Loucy (cell line): ENCODE data around the gene DUS4L.

ENCODE experiments used
- H2AFZ ChIP-seq: fragments of 200-600 bp; sonication (generic); 2 replicates; pipeline ENCODE4 v1.6.0; 2016; ENCODE audit warnings: antibody characterized with exemption, mild to moderate bottlenecking, low read length, moderate library complexity
- H3F3A ChIP-seq: fragments of 200-600 bp; 2 replicates; pipeline ENCODE4 v1.6.0; 2016; ENCODE audit warnings: antibody characterized with exemption, low read depth, mild to moderate bottlenecking
- H3K27me3 ChIP-seq: fragments of 200-600 bp; sonication (generic); 2 replicates; pipeline ENCODE4 v1.6.1; 2014; ENCODE audit warnings: low read length, mild to moderate bottlenecking; ENCODE audit not compliant: insufficient read depth, poor library complexity, severe bottlenecking
- H3K36me3 ChIP-seq: fragments of 200-600 bp; sonication (generic); 2 replicates; pipeline ENCODE4 v1.6.1; 2016; ENCODE audit warnings: low read length; ENCODE audit not compliant: insufficient read depth
- H3K4me1 ChIP-seq: fragments of 200-600 bp; sonication (generic); 2 replicates; pipeline ENCODE4 v1.5.1; 2014; ENCODE audit warnings: low read length, mild to moderate bottlenecking; ENCODE audit not compliant: insufficient read depth, poor library complexity, severe bottlenecking
- H3K4me2 ChIP-seq: fragments of 200-600 bp; sonication (generic); 2 replicates; pipeline ENCODE4 v1.6.0; 2014; ENCODE audit warnings: antibody characterized with exemption, low read length, low read depth, mild to moderate bottlenecking; ENCODE audit not compliant: poor library complexity, severe bottlenecking
- H3K4me3 ChIP-seq: fragments of 200-600 bp; sonication (generic); 2 replicates; pipeline ENCODE4 v1.5.1; 2014; ENCODE audit warnings: low read length, mild to moderate bottlenecking, mixed read lengths; ENCODE audit not compliant: poor library complexity, severe bottlenecking
- H3K79me2 ChIP-seq: fragments of 200-600 bp; sonication (generic); 2 replicates; pipeline ENCODE4 v1.6.1; 2014; ENCODE audit warnings: low read length; ENCODE audit not compliant: insufficient read depth
- H3K9ac ChIP-seq: fragments of 200-600 bp; sonication (generic); 2 replicates; pipeline ENCODE4 v1.6.0; 2014; ENCODE audit warnings: mild to moderate bottlenecking, low read depth, low read length, moderate library complexity; ENCODE audit not compliant: poor library complexity, severe bottlenecking
- H3K9me2 ChIP-seq: fragments of 200-600 bp; sonication (generic); replicated peaks from 2 replicates; pipeline ENCODE4 v1.6.1; 2016; ENCODE audit warnings: low read depth, low read length, mixed read lengths
- H3K9me3 ChIP-seq: fragments of 200-600 bp; sonication (generic); 2 replicates; pipeline ENCODE4 v1.6.1; 2014; ENCODE audit warnings: mild to moderate bottlenecking, antibody characterized with exemption, low read length, low read depth; ENCODE audit not compliant: insufficient read depth
- H4K20me1 ChIP-seq: fragments of 200-600 bp; sonication (generic); 2 replicates; pipeline ENCODE4 v1.6.0; 2014; ENCODE audit warnings: antibody characterized with exemption, low read length, mild to moderate bottlenecking; ENCODE audit not compliant: insufficient read depth, poor library complexity, severe bottlenecking
- CTCF ChIP-seq: fragments of 200-600 bp; sonication (generic); conservative IDR thresholded peaks from 2 replicates; pipeline ENCODE4 v1.5.1; 2014; ENCODE audit warnings: mild to moderate bottlenecking, antibody characterized with exemption, low read length
- EZH2phosphoT487 ChIP-seq: fragments of 200-600 bp; IDR thresholded peaks from 2 replicates; pipeline ENCODE4 v1.6.1; 2018; ENCODE audit warnings: antibody characterized with exemption, mild to moderate bottlenecking, moderate library complexity, borderline replicate concordance

Gene DUS4L

GRCh38 chr7:107538001-107538400 is 25.8 kb upstream of the DUS4L start:
- no peak for TF ChIP-seq EZH2phosphoT487
- TF ChIP-seq CTCF, result no peak
- Histone ChIP-seq H3K27me3 (no peaks in the 10 kb centered on the region), H4K20me1 (no peaks in the 10 kb centered on the region), H3K9me3 (no peaks in the 10 kb centered on the region), H3K36me3 (peaks cover 14% of the 10 kb centered on the region; the same call in 1 of the 2 replicates), H3K4me1 (no peaks in the 10 kb centered on the region), H3F3A (no peaks in the 10 kb centered on the region), H3K9ac (no peak overlapping the region), H3K4me2 (no peak overlapping the region), H3K4me3 (no peak overlapping the region), H2AFZ (no peak overlapping the region), H3K79me2 (peaks cover 9% of the 10 kb centered on the region; the same call in 1 of the 2 replicates), H3K9me2 (no peaks in the 10 kb centered on the region)

GRCh38 chr7:107543338-107543993 is 20.3 kb upstream of the DUS4L start:
- no peaks in the 10 kb centered on the region for H3K4me1 ChIP-seq
- H2AFZ ChIP-seq, result no peak overlapping the region
- H3K36me3 ChIP-seq, result peaks cover 54% of the 10 kb centered on the region
- H3F3A ChIP-seq, result no peaks in the 10 kb centered on the region
- H4K20me1 ChIP-seq, result no peaks in the 10 kb centered on the region
- H3K9ac ChIP-seq, result no peak overlapping the region
- TF ChIP-seq CTCF (no peak), EZH2phosphoT487 (no peak)
- H3K27me3 ChIP-seq, result no peaks in the 10 kb centered on the region
- no peaks in the 10 kb centered on the region for H3K9me2 ChIP-seq
- no peak overlapping the region for H3K4me3 ChIP-seq
- H3K79me2 ChIP-seq, result peaks cover 28% of the 10 kb centered on the region; the same call in 1 of the 2 replicates
- peaks cover 4% of the 10 kb centered on the region; the same call in 1 of the 2 replicates for H3K9me3 ChIP-seq
- H3K4me2 ChIP-seq, result no peak overlapping the region

GRCh38 chr7:107544848-107545591 is 18.8 kb upstream of the DUS4L start:
- Histone ChIP-seq H3K4me3 (no peak overlapping the region), H3K27me3 (no peaks in the 10 kb centered on the region), H2AFZ (no peak overlapping the region), H3K9me2 (no peaks in the 10 kb centered on the region), H4K20me1 (no peaks in the 10 kb centered on the region), H3K36me3 (peaks cover 53% of the 10 kb centered on the region), H3K4me2 (no peak overlapping the region), H3K4me1 (no peaks in the 10 kb centered on the region), H3K9me3 (peaks cover 4% of the 10 kb centered on the region; the same call in 1 of the 2 replicates), H3F3A (no peaks in the 10 kb centered on the region), H3K79me2 (peaks cover 27% of the 10 kb centered on the region; the same call in 1 of the 2 replicates), H3K9ac (no peak overlapping the region)
- TF ChIP-seq EZH2phosphoT487 (no peak), CTCF (no peak)
